Thyroid gland (tissue), 4 donors: ENCODE results near the gene AAMDC. TPM values are rescaled to one million over a fixed set of nuclear protein-coding genes. Genes with fewer than 3 reads are reported as not detected.

Experiments used
- DNase-seq, 2 donors: peaks; one replicate each; pipeline ENCODE4 v3.0.0-alpha.2; 2019
- H3K27ac ChIP-seq, 3 donors: fragments of 200-600 bp; sonication (generic); 1 replicate in 2 of 3; 2 replicates in 1 of 3; pipeline ENCODE4 v1.5.1; 2016 to 2019; ENCODE audit warnings: mild to moderate bottlenecking in 1 of 3, moderate library complexity in 1 of 3
- H3K27me3 ChIP-seq: fragments of 200-600 bp; sonication (generic); one replicate; pipeline ENCODE4 v1.5.1; 2019
- H3K36me3 ChIP-seq, 2 donors: fragments of 200-600 bp; sonication (generic); one replicate each; pipeline ENCODE4 v1.5.1; 2016 to 2019
- H3K4me1 ChIP-seq, 2 donors: fragments of 200-600 bp; sonication (generic); one replicate each; pipeline ENCODE4 v1.5.1; 2017 to 2019
- H3K4me3 ChIP-seq, 3 donors: fragments of 200-600 bp; sonication (generic); replicated peaks in 1 of 3; 1 replicate in 2 of 3; 2 replicates in 1 of 3; pipeline ENCODE4 v1.5.1; 2016; ENCODE audit warnings: mild to moderate bottlenecking in 1 of 3
- H3K9me3 ChIP-seq: fragments of 200-600 bp; sonication (generic); one replicate; pipeline ENCODE4 v1.5.1; 2017
- CTCF ChIP-seq, 6 experiments: fragments of 200-600 bp in 3 of 6; fragments of 450-650 bp in 3 of 6; sonication (generic) in 3 of 6; IDR thresholded peaks; one replicate each; pipeline ENCODE4 v1.5.1; 2016 to 2019; ENCODE audit warnings: antibody characterized with exemption in 6 of 6, mild to moderate bottlenecking in 2 of 6, inconsistent platforms in 1 of 6, moderate library complexity in 1 of 6
- POLR2A ChIP-seq, 2 donors: fragments of 450-650 bp; IDR thresholded peaks; one replicate each; pipeline ENCODE4 v1.6.1; 2017; ENCODE audit warnings: antibody characterized with exemption in 2 of 2, mild to moderate bottlenecking in 2 of 2, moderate library complexity in 1 of 2
- WGBS, 2 donors: methylation state at CpG; one replicate each; pipeline ENCODE4 v1.1.5; 2017; 5-methylcytosine and 5-hydroxymethylcytosine counted together
- intact Hi-C: fragments of 100-400 bp; cut with DNase I; formaldehyde crosslinking; loops from one replicate; pipeline ENCODE4 v1.15.1; 2023
- total RNA-seq, 4 donors: library from RNA; depleted of rRNA; stranded (reverse); fragments of >200 nt; gene quantifications; one replicate each; pipeline ENCODE4 v1.2.3, GENCODE V29; 2016

Gene AAMDC
- total RNA-seq, 4 donors from 2014 or later = 33.6 to 60.5 (median 39.0) TPM

- no peak overlapping the region for H3K27ac ChIP-seq
- no peaks in the 10 kb centered on the region for H3K9me3 ChIP-seq
- no peaks in the 10 kb centered on the region for H3K27me3 ChIP-seq
- no peaks in the 10 kb centered on the region for H3K36me3 ChIP-seq
- H3K4me1 ChIP-seq = no peaks in the 10 kb centered on the region
- intact Hi-C loops = no loop called here
- H3K4me3 ChIP-seq = no peak overlapping the region
- TF ChIP-seq POLR2A (IDR thresholded peaks at IDR 0.05) (no peak), CTCF (IDR thresholded peaks at IDR 0.05) (no peak)
- DNase-seq = no peak
Observed at GRCh38 chr11:77779935-77780334, 41.0 kb upstream of the AAMDC start.

GRCh38 chr11:77783025-77783424 is 37.9 kb upstream of the AAMDC start:
- no peaks in the 10 kb centered on the region for H3K9me3 ChIP-seq
- H3K36me3 ChIP-seq = no peaks in the 10 kb centered on the region
- no peak for DNase-seq
- no peak overlapping the region for H3K4me3 ChIP-seq
- intact Hi-C loops = no loop called here
- 95% methylated on average over 1 of the region's 1 CpG for WGBS, 2 donors
- H3K27ac ChIP-seq = no peak overlapping the region
- H3K27me3 ChIP-seq = no peaks in the 10 kb centered on the region
- H3K4me1 ChIP-seq = no peaks in the 10 kb centered on the region
- no peak for TF ChIP-seq POLR2A (IDR thresholded peaks at IDR 0.05)
- no peak for TF ChIP-seq CTCF (IDR thresholded peaks at IDR 0.05)

- DNase-seq = no peak
- Histone ChIP-seq H3K9me3 (no peaks in the 10 kb centered on the region), H3K27ac (no peak overlapping the region), H3K4me3 (no peak overlapping the region), H3K36me3 (no peaks in the 10 kb centered on the region), H3K27me3 (no peaks in the 10 kb centered on the region), H3K4me1 (no peaks in the 10 kb centered on the region)
- intact Hi-C loops = no loop called here
- TF ChIP-seq POLR2A (IDR thresholded peaks at IDR 0.05) (no peak), CTCF (IDR thresholded peaks at IDR 0.05) (no peak)
- 75 to 98% methylated on average over 3 of the region's 3 CpGs for WGBS, 2 donors
Observed at GRCh38 chr11:77784572-77784971, 36.4 kb upstream of the AAMDC start.

- intact Hi-C loops = no loop called here
- Histone ChIP-seq H3K27ac (no peak overlapping the region), H3K36me3 (no peaks in the 10 kb centered on the region), H3K27me3 (no peaks in the 10 kb centered on the region), H3K4me3 (no peak overlapping the region), H3K4me1 (no peaks in the 10 kb centered on the region), H3K9me3 (no peaks in the 10 kb centered on the region)
- DNase-seq = no peak
- TF ChIP-seq CTCF (IDR thresholded peaks at IDR 0.05) = no peak
- no peak for TF ChIP-seq POLR2A (IDR thresholded peaks at IDR 0.05)
- 85% methylated on average over 9 to 11 of the region's 11 CpGs for WGBS, 2 donors
Observed at GRCh38 chr11:77789061-77789730, 31.7 kb upstream of the AAMDC start.

- no peak for DNase-seq
- H3K36me3 ChIP-seq = no peaks in the 10 kb centered on the region
- 94% methylated on average over 5 of the region's 5 CpGs for WGBS, 2 donors
- intact Hi-C loops = no loop called here
- no peaks in the 10 kb centered on the region for H3K27me3 ChIP-seq
- TF ChIP-seq CTCF (IDR thresholded peaks at IDR 0.05) (no peak), POLR2A (IDR thresholded peaks at IDR 0.05) (no peak)
- H3K27ac ChIP-seq = no peak overlapping the region
- H3K4me1 ChIP-seq = no peaks in the 10 kb centered on the region
- H3K4me3 ChIP-seq = no peak overlapping the region
- H3K9me3 ChIP-seq = no peaks in the 10 kb centered on the region
Observed at GRCh38 chr11:77789731-77790476, 31.0 kb upstream of the AAMDC start.
